SH-SY5Y (cell line): ENCODE measurements around the gene ZEB1.

Experiments used
- GATA2 ChIP-seq: IDR thresholded peaks from 2 replicates; pipeline ENCODE4 v1.6.1; 2011; ENCODE audit warnings: mild to moderate bottlenecking, low read depth, low read length
- GATA3 ChIP-seq: IDR thresholded peaks from 2 replicates; pipeline ENCODE4 v1.6.1; 2011; ENCODE audit warnings: low read depth, mild to moderate bottlenecking, low read length, moderate library complexity

GRCh38 chr10:31464552-31464951 is 145.5 kb downstream of the ZEB1 start:
- TF ChIP-seq GATA2: no peak
- TF ChIP-seq GATA3: no peak
